ENCODE measurements around the gene PRKCD.
"Not testable (repeated sequence)": the region's sequence is repeated elsewhere in the genome, so short reads cannot be mapped to it uniquely, and the experiment has no call there.

PRKCD gene

GRCh38 chr3:53144862-53145712, 15.9 kb upstream of the PRKCD start:
- Histone ChIP-seq H3K4me1 (ENCODE audit: control insufficient read depth, insufficient read depth, low read length) (peaks cover 81% of the 10 kb centered on the region), H3K27me3 (ENCODE audit: control insufficient read depth, insufficient read depth, low read length) (no peaks in the 10 kb centered on the region), H3K9ac (ENCODE audit: low read length) (no peak overlapping the region), H3K9me3 (ENCODE audit: control insufficient read depth, low read length) (no peaks in the 10 kb centered on the region), H3K36me3 (ENCODE audit: control insufficient read depth, insufficient read depth, low read length) (no peaks in the 10 kb centered on the region), H3K4me3 (ENCODE audit: low read length) (no peak overlapping the region)

- Histone ChIP-seq H3K9me3 (ENCODE audit: control insufficient read depth, low read length) (no peaks in the 10 kb centered on the region), H3K4me3 (ENCODE audit: low read length) (no peak overlapping the region), H3K27me3 (ENCODE audit: control insufficient read depth, insufficient read depth, low read length) (no peaks in the 10 kb centered on the region), H3K9ac (ENCODE audit: low read length) (peak overlapping the region; percentile 38), H3K36me3 (ENCODE audit: control insufficient read depth, insufficient read depth, low read length) (no peaks in the 10 kb centered on the region), H3K4me1 (ENCODE audit: control insufficient read depth, insufficient read depth, low read length) (peaks cover 81% of the 10 kb centered on the region)
Measured at GRCh38 chr3:53145713-53146080, 15.3 kb upstream of the PRKCD start.

GRCh38 chr3:53146319-53146891, 14.6 kb upstream of the PRKCD start:
- no peaks in the 10 kb centered on the region for H3K27me3 ChIP-seq (ENCODE audit: control insufficient read depth, insufficient read depth, low read length)
- peaks cover 81% of the 10 kb centered on the region for H3K4me1 ChIP-seq (ENCODE audit: control insufficient read depth, insufficient read depth, low read length)
- H3K9ac ChIP-seq (ENCODE audit: low read length): peak overlapping the region; percentile 38
- no peaks in the 10 kb centered on the region for H3K9me3 ChIP-seq (ENCODE audit: control insufficient read depth, low read length)
- no peak overlapping the region for H3K4me3 ChIP-seq (ENCODE audit: low read length)
- no peaks in the 10 kb centered on the region for H3K36me3 ChIP-seq (ENCODE audit: control insufficient read depth, insufficient read depth, low read length)

- Histone ChIP-seq H3K27me3 (ENCODE audit: control insufficient read depth, insufficient read depth, low read length) (no peaks in the 10 kb centered on the region), H3K4me3 (ENCODE audit: low read length) (no peak overlapping the region), H3K9ac (ENCODE audit: low read length) (no peak overlapping the region), H3K4me1 (ENCODE audit: control insufficient read depth, insufficient read depth, low read length) (peaks cover 88% of the 10 kb centered on the region), H3K36me3 (ENCODE audit: control insufficient read depth, insufficient read depth, low read length) (no peaks in the 10 kb centered on the region), H3K9me3 (ENCODE audit: control insufficient read depth, low read length) (no peaks in the 10 kb centered on the region)
Measured at GRCh38 chr3:53147151-53147902, 13.7 kb upstream of the PRKCD start.

- H3K9me3 ChIP-seq (ENCODE audit: control insufficient read depth, low read length): no peaks in the 10 kb centered on the region
- H3K36me3 ChIP-seq (ENCODE audit: control insufficient read depth, insufficient read depth, low read length): no peaks in the 10 kb centered on the region
- H3K4me1 ChIP-seq (ENCODE audit: control insufficient read depth, insufficient read depth, low read length): peaks cover 91% of the 10 kb centered on the region
- H3K4me3 ChIP-seq (ENCODE audit: low read length): no peak overlapping the region
- H3K27me3 ChIP-seq (ENCODE audit: control insufficient read depth, insufficient read depth, low read length): no peaks in the 10 kb centered on the region
- no peak overlapping the region for H3K9ac ChIP-seq (ENCODE audit: low read length)
Measured at GRCh38 chr3:53147903-53148400, 13.1 kb upstream of the PRKCD start.

GRCh38 chr3:53149006-53149690, 11.9 kb upstream of the PRKCD start:
- Histone ChIP-seq H3K4me3 (ENCODE audit: low read length) (no peak overlapping the region), H3K4me1 (ENCODE audit: control insufficient read depth, insufficient read depth, low read length) (peaks cover 93% of the 10 kb centered on the region), H3K36me3 (ENCODE audit: control insufficient read depth, insufficient read depth, low read length) (no peaks in the 10 kb centered on the region), H3K27me3 (ENCODE audit: control insufficient read depth, insufficient read depth, low read length) (no peaks in the 10 kb centered on the region), H3K9ac (ENCODE audit: low read length) (peak overlapping the region; percentile 7), H3K9me3 (ENCODE audit: control insufficient read depth, low read length) (no peaks in the 10 kb centered on the region)

GRCh38 chr3:53149699-53150098, 11.3 kb upstream of the PRKCD start:
- Histone ChIP-seq H3K9ac (ENCODE audit: low read length) (peak overlapping the region; percentile 7), H3K27me3 (ENCODE audit: control insufficient read depth, insufficient read depth, low read length) (peaks cover 3% of the 10 kb centered on the region), H3K4me3 (ENCODE audit: low read length) (no peak overlapping the region), H3K36me3 (ENCODE audit: control insufficient read depth, insufficient read depth, low read length) (no peaks in the 10 kb centered on the region), H3K4me1 (ENCODE audit: control insufficient read depth, insufficient read depth, low read length) (peaks cover 93% of the 10 kb centered on the region), H3K9me3 (ENCODE audit: control insufficient read depth, low read length) (no peaks in the 10 kb centered on the region)

- Histone ChIP-seq H3K4me1 (ENCODE audit: control insufficient read depth, insufficient read depth, low read length) (peaks cover 94% of the 10 kb centered on the region), H3K36me3 (ENCODE audit: control insufficient read depth, insufficient read depth, low read length) (no peaks in the 10 kb centered on the region), H3K9me3 (ENCODE audit: control insufficient read depth, low read length) (no peaks in the 10 kb centered on the region), H3K9ac (ENCODE audit: low read length) (peak overlapping the region; percentile 57), H3K27me3 (ENCODE audit: control insufficient read depth, insufficient read depth, low read length) (peaks cover 3% of the 10 kb centered on the region), H3K4me3 (ENCODE audit: low read length) (no peak overlapping the region)
Measured at GRCh38 chr3:53150247-53151085, 10.5 kb upstream of the PRKCD start.

GRCh38 chr3:53151086-53151438, 9.9 kb upstream of the PRKCD start:
- not testable (repeated sequence) for H3K27me3 ChIP-seq (ENCODE audit: control insufficient read depth, insufficient read depth, low read length); H3K9me3 ChIP-seq (ENCODE audit: control insufficient read depth, low read length); H3K36me3 ChIP-seq (ENCODE audit: control insufficient read depth, insufficient read depth, low read length); H3K4me3 ChIP-seq (ENCODE audit: low read length)
- Histone ChIP-seq H3K9ac (ENCODE audit: low read length) (peak overlapping the region; percentile 57), H3K4me1 (ENCODE audit: control insufficient read depth, insufficient read depth, low read length) (peaks cover 94% of the 10 kb centered on the region)

GRCh38 chr3:53151465-53151864, 9.5 kb upstream of the PRKCD start:
- Histone ChIP-seq H3K9me3 (ENCODE audit: control insufficient read depth, low read length) (no peaks in the 10 kb centered on the region), H3K27me3 (ENCODE audit: control insufficient read depth, insufficient read depth, low read length) (peaks cover 3% of the 10 kb centered on the region), H3K9ac (ENCODE audit: low read length) (no peak overlapping the region), H3K4me1 (ENCODE audit: control insufficient read depth, insufficient read depth, low read length) (peaks cover 93% of the 10 kb centered on the region), H3K4me3 (ENCODE audit: low read length) (no peak overlapping the region), H3K36me3 (ENCODE audit: control insufficient read depth, insufficient read depth, low read length) (no peaks in the 10 kb centered on the region)

Data from mucosa of stomach (tissue), 1 donor.